Loucy (cell line): ENCODE data around the gene RHBDF1.

Experiments used
- H2AFZ ChIP-seq: fragments of 200-600 bp; sonication (generic); 2 replicates; pipeline ENCODE4 v1.6.0; 2016; ENCODE audit warnings: antibody characterized with exemption, mild to moderate bottlenecking, low read length, moderate library complexity
- H3F3A ChIP-seq: fragments of 200-600 bp; 2 replicates; pipeline ENCODE4 v1.6.0; 2016; ENCODE audit warnings: antibody characterized with exemption, low read depth, mild to moderate bottlenecking
- H3K27me3 ChIP-seq: fragments of 200-600 bp; sonication (generic); 2 replicates; pipeline ENCODE4 v1.6.1; 2014; ENCODE audit warnings: low read length, mild to moderate bottlenecking; ENCODE audit not compliant: insufficient read depth, poor library complexity, severe bottlenecking
- H3K36me3 ChIP-seq: fragments of 200-600 bp; sonication (generic); 2 replicates; pipeline ENCODE4 v1.6.1; 2016; ENCODE audit warnings: low read length; ENCODE audit not compliant: insufficient read depth
- H3K4me1 ChIP-seq: fragments of 200-600 bp; sonication (generic); 2 replicates; pipeline ENCODE4 v1.5.1; 2014; ENCODE audit warnings: low read length, mild to moderate bottlenecking; ENCODE audit not compliant: insufficient read depth, poor library complexity, severe bottlenecking
- H3K4me2 ChIP-seq: fragments of 200-600 bp; sonication (generic); 2 replicates; pipeline ENCODE4 v1.6.0; 2014; ENCODE audit warnings: antibody characterized with exemption, low read length, low read depth, mild to moderate bottlenecking; ENCODE audit not compliant: poor library complexity, severe bottlenecking
- H3K4me3 ChIP-seq: fragments of 200-600 bp; sonication (generic); 2 replicates; pipeline ENCODE4 v1.5.1; 2014; ENCODE audit warnings: low read length, mild to moderate bottlenecking, mixed read lengths; ENCODE audit not compliant: poor library complexity, severe bottlenecking
- H3K79me2 ChIP-seq: fragments of 200-600 bp; sonication (generic); 2 replicates; pipeline ENCODE4 v1.6.1; 2014; ENCODE audit warnings: low read length; ENCODE audit not compliant: insufficient read depth
- H3K9ac ChIP-seq: fragments of 200-600 bp; sonication (generic); 2 replicates; pipeline ENCODE4 v1.6.0; 2014; ENCODE audit warnings: mild to moderate bottlenecking, low read depth, low read length, moderate library complexity; ENCODE audit not compliant: poor library complexity, severe bottlenecking
- H3K9me2 ChIP-seq: fragments of 200-600 bp; sonication (generic); replicated peaks from 2 replicates; pipeline ENCODE4 v1.6.1; 2016; ENCODE audit warnings: low read depth, low read length, mixed read lengths
- H3K9me3 ChIP-seq: fragments of 200-600 bp; sonication (generic); 2 replicates; pipeline ENCODE4 v1.6.1; 2014; ENCODE audit warnings: mild to moderate bottlenecking, antibody characterized with exemption, low read length, low read depth; ENCODE audit not compliant: insufficient read depth
- H4K20me1 ChIP-seq: fragments of 200-600 bp; sonication (generic); 2 replicates; pipeline ENCODE4 v1.6.0; 2014; ENCODE audit warnings: antibody characterized with exemption, low read length, mild to moderate bottlenecking; ENCODE audit not compliant: insufficient read depth, poor library complexity, severe bottlenecking
- CTCF ChIP-seq: fragments of 200-600 bp; sonication (generic); conservative IDR thresholded peaks from 2 replicates; pipeline ENCODE4 v1.5.1; 2014; ENCODE audit warnings: mild to moderate bottlenecking, antibody characterized with exemption, low read length
- EZH2phosphoT487 ChIP-seq: fragments of 200-600 bp; IDR thresholded peaks from 2 replicates; pipeline ENCODE4 v1.6.1; 2018; ENCODE audit warnings: antibody characterized with exemption, mild to moderate bottlenecking, moderate library complexity, borderline replicate concordance

The RHBDF1 gene

GRCh38 chr16:69181-69580 is 3.2 kb downstream of the RHBDF1 start:
- no peaks in the 10 kb centered on the region for H3K36me3 ChIP-seq
- H4K20me1 ChIP-seq = no peaks in the 10 kb centered on the region
- H3K4me2 ChIP-seq = no peak overlapping the region
- peaks cover 14% of the 10 kb centered on the region for H3K4me1 ChIP-seq
- H3K27me3 ChIP-seq = no peaks in the 10 kb centered on the region
- no peak overlapping the region for H3K9ac ChIP-seq
- no peaks in the 10 kb centered on the region for H3K79me2 ChIP-seq
- no peak overlapping the region for H2AFZ ChIP-seq
- no peaks in the 10 kb centered on the region for H3F3A ChIP-seq
- no peak for TF ChIP-seq EZH2phosphoT487
- TF ChIP-seq CTCF = no peak
- no peak overlapping the region for H3K4me3 ChIP-seq
- H3K9me2 ChIP-seq = no peaks in the 10 kb centered on the region
- no peaks in the 10 kb centered on the region for H3K9me3 ChIP-seq

- Histone ChIP-seq H3K79me2 (no peaks in the 10 kb centered on the region), H3K9ac (no peak overlapping the region)
These were observed 4.3 kb downstream of the RHBDF1 start for GRCh38 chr16:67884-68789.

GRCh38 chr16:67183-67791 is 5.1 kb downstream of the RHBDF1 start:
- H3K9me3 ChIP-seq = no peaks in the 10 kb centered on the region
- no peaks in the 10 kb centered on the region for H3F3A ChIP-seq
- no peak overlapping the region for H3K4me2 ChIP-seq
- no peak overlapping the region for H3K9ac ChIP-seq
- no peaks in the 10 kb centered on the region for H4K20me1 ChIP-seq
- H3K79me2 ChIP-seq = no peaks in the 10 kb centered on the region
- no peak for TF ChIP-seq CTCF
- no peak for TF ChIP-seq EZH2phosphoT487
- no peaks in the 10 kb centered on the region for H3K36me3 ChIP-seq
- H3K4me3 ChIP-seq = no peak overlapping the region
- H2AFZ ChIP-seq = no peak overlapping the region
- no peaks in the 10 kb centered on the region for H3K9me2 ChIP-seq
- H3K27me3 ChIP-seq = no peaks in the 10 kb centered on the region
- H3K4me1 ChIP-seq = peaks cover 14% of the 10 kb centered on the region

More at GRCh38 chr16:67884-68789, 4.3 kb downstream of the RHBDF1 start:
- no peaks in the 10 kb centered on the region for H4K20me1 ChIP-seq
- H3K4me2 ChIP-seq = no peak overlapping the region
- H3K4me3 ChIP-seq = no peak overlapping the region
- H3K36me3 ChIP-seq = no peaks in the 10 kb centered on the region
- H2AFZ ChIP-seq = no peak overlapping the region
- H3K27me3 ChIP-seq = no peaks in the 10 kb centered on the region
- H3K9me2 ChIP-seq = no peaks in the 10 kb centered on the region
- no peaks in the 10 kb centered on the region for H3K9me3 ChIP-seq
- TF ChIP-seq CTCF (no peak), EZH2phosphoT487 (no peak)
- H3K4me1 ChIP-seq = peaks cover 14% of the 10 kb centered on the region
- no peaks in the 10 kb centered on the region for H3F3A ChIP-seq
